HepG2 (cell line): ENCODE measurements around the gene ONECUT1. TPM values are rescaled to one million over a fixed set of nuclear protein-coding genes. Genes with fewer than 3 reads are reported as not detected.

Source experiments
- AGO2 ChIP-seq: fragments of 200-400 bp; formaldehyde crosslinking; optimal IDR thresholded peaks from 2 replicates; pipeline ENCODE3; 2017; ENCODE audit warnings: mild to moderate bottlenecking, low read depth, low read length, moderate library complexity
- GTF2F1 ChIP-seq: fragments of 150-350 bp; IDR thresholded peaks from 2 replicates; pipeline ENCODE4 v1.6.1; 2014; ENCODE audit warnings: low read length
- HNF4A ChIP-seq: sonication (generic); formaldehyde crosslinking; IDR thresholded peaks from 2 replicates; pipeline ENCODE4 v1.4.0; 2020; ENCODE audit warnings: missing genetic modification reagents
- HNRNPUL1 ChIP-seq: fragments of 200-400 bp; formaldehyde crosslinking; IDR thresholded peaks from 2 replicates; pipeline ENCODE4 v1.6.1; 2017; ENCODE audit warnings: low read depth, mild to moderate bottlenecking, low read length, moderate library complexity
- KAT8 ChIP-seq: IDR thresholded peaks from 2 replicates; pipeline ENCODE4 v1.6.1; 2016; ENCODE audit warnings: missing genetic modification reagents, missing compliant biosample characterization
- KDM2A ChIP-seq: sonication (generic); formaldehyde crosslinking; IDR thresholded peaks from 2 replicates; pipeline ENCODE4 v1.4.0; 2020; ENCODE audit warnings: low read depth, missing genetic modification reagents, borderline replicate concordance
- MED1 ChIP-seq: sonication (generic); formaldehyde crosslinking; IDR thresholded peaks from 2 replicates; pipeline ENCODE4 v1.4.0; 2020; ENCODE audit warnings: missing genetic modification reagents
- MIXL1 ChIP-seq: IDR thresholded peaks from 2 replicates; pipeline ENCODE4 v1.6.1; 2016
- NR3C1 ChIP-seq: sonication (generic); formaldehyde crosslinking; IDR thresholded peaks from 2 replicates; pipeline ENCODE4 v1.4.0; 2020; ENCODE audit warnings: missing genetic modification reagents
- SIN3A ChIP-seq: IDR thresholded peaks from 2 replicates; pipeline ENCODE4 v1.6.1; 2011; ENCODE audit warnings: low read depth, mild to moderate bottlenecking, control low read depth, low read length, borderline replicate concordance
- SP4 ChIP-seq: sonication (generic); formaldehyde crosslinking; IDR thresholded peaks from 2 replicates; pipeline ENCODE4 v1.8.1; 2023; ENCODE audit warnings: mild to moderate bottlenecking, missing genetic modification reagents
- TOPORS ChIP-seq: sonication (generic); formaldehyde crosslinking; IDR thresholded peaks from 2 replicates; pipeline ENCODE4 v1.8.0; 2023; ENCODE audit warnings: mild to moderate bottlenecking, missing genetic modification reagents
- ZBTB7A ChIP-seq: sonication (generic); formaldehyde crosslinking; IDR thresholded peaks from 2 replicates; pipeline ENCODE4 v1.8.0; 2022; ENCODE audit warnings: mild to moderate bottlenecking, missing genetic modification reagents
- ZFP36L1 ChIP-seq: sonication (generic); formaldehyde crosslinking; IDR thresholded peaks from 2 replicates; pipeline ENCODE4 v1.8.0; 2022; ENCODE audit warnings: mild to moderate bottlenecking, missing genetic modification reagents, moderate library complexity
- ZNF224 ChIP-seq: sonication (generic); formaldehyde crosslinking; IDR thresholded peaks from 2 replicates; pipeline ENCODE4 v1.5.0; 2020; ENCODE audit warnings: mild to moderate bottlenecking, missing genetic modification reagents
- ZNF296 ChIP-seq: sonication (generic); formaldehyde crosslinking; conservative IDR thresholded peaks from 2 replicates; pipeline ENCODE4 v1.5.0; 2020; ENCODE audit warnings: mild to moderate bottlenecking, missing genetic modification reagents
- ZNF333 ChIP-seq: sonication (generic); formaldehyde crosslinking; IDR thresholded peaks from 2 replicates; pipeline ENCODE4 v1.4.0; 2020; ENCODE audit warnings: mild to moderate bottlenecking, missing genetic modification reagents, borderline replicate concordance
- ZNF441 ChIP-seq: sonication (generic); formaldehyde crosslinking; IDR thresholded peaks from 2 replicates; pipeline ENCODE4 v1.7.0; 2021; ENCODE audit warnings: missing genetic modification reagents, borderline replicate concordance
- ZNF790 ChIP-seq: sonication (generic); formaldehyde crosslinking; IDR thresholded peaks from 2 replicates; pipeline ENCODE4 v1.8.0; 2022; ENCODE audit warnings: missing genetic modification reagents, mild to moderate bottlenecking, borderline replicate concordance
- polyA plus RNA-seq, 8 experiments: library from polyadenylated mRNA; depleted of rRNA in 3 of 8; stranded (reverse) in 7 of 8; unstranded in 1 of 8; fragments of >200 nt; fragmentation: Illumina TruSeq in 4 of 8; extraction: Trizol in 4 of 8; gene quantifications; 2 replicates each; pipeline versions ENCODE4 v1.2.1 to v1.2.3, GENCODE V29; 2011 to 2016; ENCODE audit warnings: low read depth in 4 of 8, missing spikeins in 1 of 8, mixed read lengths in 1 of 8; ENCODE audit not compliant: insufficient read depth in 1 of 8
- total RNA-seq, 5 experiments: library from RNA; depleted of rRNA; stranded (reverse); fragments of >200 nt; fragmentation: Illumina TruSeq; extraction: Trizol; gene quantifications; 2 replicates each; pipeline ENCODE4 v1.2.3, GENCODE V29; 2016; ENCODE audit warnings: low read depth in 1 of 5
- TF ChIP-seq, protein P1 (sequence below): sonication (generic); formaldehyde crosslinking; IDR thresholded peaks from 2 replicates; pipeline ENCODE4 v1.4.0; 2020; ENCODE audit warnings: missing genetic modification reagents, low read depth, mild to moderate bottlenecking, borderline replicate concordance
- TF ChIP-seq, protein P2 (sequence below): sonication (generic); formaldehyde crosslinking; conservative IDR thresholded peaks from 2 replicates; pipeline ENCODE4 v1.8.0; 2022; ENCODE audit warnings: mild to moderate bottlenecking, moderate library complexity, missing genetic modification reagents
- TF ChIP-seq, protein P3 (sequence below): sonication (generic); formaldehyde crosslinking; IDR thresholded peaks from 2 replicates; pipeline ENCODE4 v1.4.0; 2020; ENCODE audit warnings: mild to moderate bottlenecking, missing genetic modification reagents, borderline replicate concordance
- TF ChIP-seq, protein P4 (sequence below): sonication (generic); formaldehyde crosslinking; IDR thresholded peaks from 2 replicates; pipeline ENCODE4 v1.8.1; 2023; ENCODE audit warnings: mild to moderate bottlenecking, missing genetic modification reagents

The ONECUT1 gene
- total and polyA plus RNA-seq, 2 of the 13 experiments (the other 11 are each of a cell fraction or from before 2014, with no cell fraction given) = 3.5 to 9.1 TPM

DNA sequence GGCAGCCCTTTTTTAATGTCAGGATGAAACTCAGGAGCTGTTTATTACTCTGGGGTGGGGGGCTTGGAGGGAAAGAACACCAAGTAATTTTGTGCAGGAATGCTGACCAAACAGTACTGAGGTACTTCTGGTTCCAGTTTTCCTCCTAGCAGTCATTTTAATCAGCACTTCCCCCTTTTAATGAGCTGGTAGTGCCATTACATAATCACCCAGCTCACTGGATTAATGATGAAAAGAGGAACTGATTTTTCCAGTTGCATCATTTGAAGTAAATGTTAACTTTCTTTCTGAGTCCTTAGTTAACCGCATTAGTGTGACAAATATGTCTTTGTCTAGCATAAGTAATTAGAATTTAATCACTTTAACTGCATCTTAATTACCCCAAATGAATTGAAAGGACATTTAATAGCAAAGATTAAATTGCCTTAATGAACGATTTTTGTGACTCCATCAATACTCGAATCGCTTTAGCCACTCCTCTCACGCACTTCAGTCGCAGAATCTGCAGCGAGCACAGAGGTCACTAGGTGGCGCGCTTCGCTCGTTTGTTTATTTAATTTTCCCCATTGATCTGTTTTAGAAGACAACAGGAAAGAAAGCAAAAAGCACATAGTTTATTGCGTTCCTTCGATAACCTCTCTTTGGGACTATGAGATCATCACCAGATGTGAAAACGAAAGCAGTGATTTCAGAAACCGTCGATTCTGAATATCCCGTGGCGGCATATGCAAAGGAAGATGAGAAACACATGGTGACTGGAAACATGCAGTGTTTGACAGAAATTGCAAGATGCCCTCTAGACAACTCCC, 9.8 kb downstream of the ONECUT1 start (continued):
- TF ChIP-seq HNRNPUL1 (no peak), HNF4A (CRISPR knock-in tag) (no peak), AGO2 (no peak), ZNF224 (CRISPR knock-in tag) (no peak), TOPORS (no peak), KAT8 (CRISPR knock-in tag) (0 out of 2 replicates have a peak, but pooled peaks have one; percentile 32), SP4 (no peak), MED1 (CRISPR knock-in tag) (0 out of 2 replicates have a peak, but pooled peaks have one; percentile 20), ZNF790 (CRISPR knock-in tag) (no peak), GTF2F1 (no peak), MIXL1 (CRISPR knock-in tag) (peak; percentile 69), SIN3A (no peak), ZNF296 (CRISPR knock-in tag) (no peak), NR3C1 (no peak), ZBTB7A (CRISPR knock-in tag) (no peak), ZFP36L1 (CRISPR knock-in tag) (no peak), ZNF333 (CRISPR knock-in tag) (no peak), ZNF441 (CRISPR knock-in tag) (no peak), KDM2A (no peak)
- TF ChIP-seq, protein P1, sequence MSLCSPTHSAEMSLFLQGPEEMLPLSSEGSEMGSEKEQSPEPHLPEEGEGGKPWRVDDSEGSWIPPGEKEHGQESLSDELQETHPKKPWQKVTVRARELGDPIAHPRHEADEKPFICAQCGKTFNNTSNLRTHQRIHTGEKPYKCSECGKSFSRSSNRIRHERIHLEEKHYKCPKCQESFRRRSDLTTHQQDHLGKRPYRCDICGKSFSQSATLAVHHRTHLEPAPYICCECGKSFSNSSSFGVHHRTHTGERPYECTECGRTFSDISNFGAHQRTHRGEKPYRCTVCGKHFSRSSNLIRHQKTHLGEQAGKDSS = no peak
- TF ChIP-seq, protein P2, sequence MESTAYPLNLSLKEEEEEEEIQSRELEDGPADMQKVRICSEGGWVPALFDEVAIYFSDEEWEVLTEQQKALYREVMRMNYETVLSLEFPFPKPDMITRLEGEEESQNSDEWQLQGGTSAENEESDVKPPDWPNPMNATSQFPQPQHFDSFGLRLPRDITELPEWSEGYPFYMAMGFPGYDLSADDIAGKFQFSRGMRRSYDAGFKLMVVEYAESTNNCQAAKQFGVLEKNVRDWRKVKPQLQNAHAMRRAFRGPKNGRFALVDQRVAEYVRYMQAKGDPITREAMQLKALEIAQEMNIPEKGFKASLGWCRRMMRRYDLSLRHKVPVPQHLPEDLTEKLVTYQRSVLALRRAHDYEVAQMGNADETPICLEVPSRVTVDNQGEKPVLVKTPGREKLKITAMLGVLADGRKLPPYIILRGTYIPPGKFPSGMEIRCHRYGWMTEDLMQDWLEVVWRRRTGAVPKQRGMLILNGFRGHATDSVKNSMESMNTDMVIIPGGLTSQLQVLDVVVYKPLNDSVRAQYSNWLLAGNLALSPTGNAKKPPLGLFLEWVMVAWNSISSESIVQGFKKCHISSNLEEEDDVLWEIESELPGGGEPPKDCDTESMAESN (CRISPR knock-in tag) = no peak
- TF ChIP-seq, protein P3, sequence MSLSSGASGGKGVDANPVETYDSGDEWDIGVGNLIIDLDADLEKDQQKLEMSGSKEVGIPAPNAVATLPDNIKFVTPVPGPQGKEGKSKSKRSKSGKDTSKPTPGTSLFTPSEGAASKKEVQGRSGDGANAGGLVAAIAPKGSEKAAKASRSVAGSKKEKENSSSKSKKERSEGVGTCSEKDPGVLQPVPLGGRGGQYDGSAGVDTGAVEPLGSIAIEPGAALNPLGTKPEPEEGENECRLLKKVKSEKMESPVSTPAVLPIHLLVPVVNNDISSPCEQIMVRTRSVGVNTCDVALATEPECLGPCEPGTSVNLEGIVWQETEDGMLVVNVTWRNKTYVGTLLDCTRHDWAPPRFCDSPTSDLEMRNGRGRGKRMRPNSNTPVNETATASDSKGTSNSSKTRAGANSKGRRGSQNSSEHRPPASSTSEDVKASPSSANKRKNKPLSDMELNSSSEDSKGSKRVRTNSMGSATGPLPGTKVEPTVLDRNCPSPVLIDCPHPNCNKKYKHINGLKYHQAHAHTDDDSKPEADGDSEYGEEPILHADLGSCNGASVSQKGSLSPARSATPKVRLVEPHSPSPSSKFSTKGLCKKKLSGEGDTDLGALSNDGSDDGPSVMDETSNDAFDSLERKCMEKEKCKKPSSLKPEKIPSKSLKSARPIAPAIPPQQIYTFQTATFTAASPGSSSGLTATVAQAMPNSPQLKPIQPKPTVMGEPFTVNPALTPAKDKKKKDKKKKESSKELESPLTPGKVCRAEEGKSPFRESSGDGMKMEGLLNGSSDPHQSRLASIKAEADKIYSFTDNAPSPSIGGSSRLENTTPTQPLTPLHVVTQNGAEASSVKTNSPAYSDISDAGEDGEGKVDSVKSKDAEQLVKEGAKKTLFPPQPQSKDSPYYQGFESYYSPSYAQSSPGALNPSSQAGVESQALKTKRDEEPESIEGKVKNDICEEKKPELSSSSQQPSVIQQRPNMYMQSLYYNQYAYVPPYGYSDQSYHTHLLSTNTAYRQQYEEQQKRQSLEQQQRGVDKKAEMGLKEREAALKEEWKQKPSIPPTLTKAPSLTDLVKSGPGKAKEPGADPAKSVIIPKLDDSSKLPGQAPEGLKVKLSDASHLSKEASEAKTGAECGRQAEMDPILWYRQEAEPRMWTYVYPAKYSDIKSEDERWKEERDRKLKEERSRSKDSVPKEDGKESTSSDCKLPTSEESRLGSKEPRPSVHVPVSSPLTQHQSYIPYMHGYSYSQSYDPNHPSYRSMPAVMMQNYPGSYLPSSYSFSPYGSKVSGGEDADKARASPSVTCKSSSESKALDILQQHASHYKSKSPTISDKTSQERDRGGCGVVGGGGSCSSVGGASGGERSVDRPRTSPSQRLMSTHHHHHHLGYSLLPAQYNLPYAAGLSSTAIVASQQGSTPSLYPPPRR (CRISPR knock-in tag) = no peak
- TF ChIP-seq, protein P4, sequence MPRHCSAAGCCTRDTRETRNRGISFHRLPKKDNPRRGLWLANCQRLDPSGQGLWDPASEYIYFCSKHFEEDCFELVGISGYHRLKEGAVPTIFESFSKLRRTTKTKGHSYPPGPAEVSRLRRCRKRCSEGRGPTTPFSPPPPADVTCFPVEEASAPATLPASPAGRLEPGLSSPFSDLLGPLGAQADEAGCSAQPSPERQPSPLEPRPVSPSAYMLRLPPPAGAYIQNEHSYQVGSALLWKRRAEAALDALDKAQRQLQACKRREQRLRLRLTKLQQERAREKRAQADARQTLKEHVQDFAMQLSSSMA = no peak
